GM18870 (cell line): ENCODE data around the gene SOX10.

Experiments
- ATAC-seq: cut with Tn5 transposase; IDR thresholded peaks from one replicate; pipeline ENCODE4 v1.9.1; 2021; ENCODE audit warnings: moderate library complexity; ENCODE audit not compliant: unreplicated experiment

SOX10 gene

DNA sequence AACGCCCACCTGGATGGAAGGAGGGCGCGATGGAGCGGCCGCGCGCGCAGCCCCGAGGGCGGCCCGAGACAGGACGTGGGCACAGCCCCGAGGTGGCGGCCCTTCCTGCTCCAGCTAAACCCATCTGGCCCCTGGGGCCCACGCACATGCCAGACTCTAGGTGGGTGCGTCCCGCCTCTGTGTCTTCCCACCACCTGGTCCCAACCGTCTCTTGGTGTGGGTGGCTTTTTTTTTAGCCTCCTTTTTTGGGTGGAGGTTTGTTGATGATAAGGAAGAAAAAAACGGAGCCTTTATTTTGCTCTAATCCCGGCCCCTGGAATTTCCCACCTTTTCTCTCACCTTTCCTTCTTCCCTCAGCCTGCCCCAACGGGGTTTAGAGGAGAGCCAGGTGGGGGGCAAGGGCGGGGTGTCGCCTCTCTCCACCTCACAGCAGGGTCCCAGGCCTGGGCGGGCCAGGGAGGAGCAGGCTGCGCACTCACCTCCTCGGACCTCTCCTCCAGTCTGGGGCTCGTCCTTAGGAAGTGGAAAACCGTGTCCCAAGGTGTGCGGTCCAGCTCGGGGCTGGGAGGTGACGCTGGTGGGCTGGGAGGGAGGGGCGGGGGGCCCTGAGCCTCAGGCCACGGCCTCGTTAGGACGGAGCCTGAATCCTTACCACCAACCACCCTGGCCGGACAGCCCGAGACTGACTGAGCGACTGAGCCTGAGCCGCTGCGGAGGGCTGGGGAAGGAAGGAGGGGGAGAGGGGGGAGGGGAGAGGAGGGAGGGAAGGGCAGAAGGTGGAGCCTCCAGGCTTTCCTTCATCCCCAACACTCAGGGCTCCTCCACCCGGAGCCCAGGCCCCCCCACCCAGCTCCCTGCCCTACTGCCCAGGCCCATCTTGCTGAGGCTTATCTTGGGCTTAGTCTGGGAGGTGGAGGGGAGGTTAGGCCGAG lies at the start of gene SOX10:
Gene SOX10, minus strand, starts transcription at position 696 of the 932 bp plus-strand sequence. CDS start 771 bp downstream, outside the sequence.
- ATAC-seq: no peak

GRCh38 chr22:38033522-38034277 lies 49.3 kb upstream of the SOX10 start:
- ATAC-seq: no peak

DNA sequence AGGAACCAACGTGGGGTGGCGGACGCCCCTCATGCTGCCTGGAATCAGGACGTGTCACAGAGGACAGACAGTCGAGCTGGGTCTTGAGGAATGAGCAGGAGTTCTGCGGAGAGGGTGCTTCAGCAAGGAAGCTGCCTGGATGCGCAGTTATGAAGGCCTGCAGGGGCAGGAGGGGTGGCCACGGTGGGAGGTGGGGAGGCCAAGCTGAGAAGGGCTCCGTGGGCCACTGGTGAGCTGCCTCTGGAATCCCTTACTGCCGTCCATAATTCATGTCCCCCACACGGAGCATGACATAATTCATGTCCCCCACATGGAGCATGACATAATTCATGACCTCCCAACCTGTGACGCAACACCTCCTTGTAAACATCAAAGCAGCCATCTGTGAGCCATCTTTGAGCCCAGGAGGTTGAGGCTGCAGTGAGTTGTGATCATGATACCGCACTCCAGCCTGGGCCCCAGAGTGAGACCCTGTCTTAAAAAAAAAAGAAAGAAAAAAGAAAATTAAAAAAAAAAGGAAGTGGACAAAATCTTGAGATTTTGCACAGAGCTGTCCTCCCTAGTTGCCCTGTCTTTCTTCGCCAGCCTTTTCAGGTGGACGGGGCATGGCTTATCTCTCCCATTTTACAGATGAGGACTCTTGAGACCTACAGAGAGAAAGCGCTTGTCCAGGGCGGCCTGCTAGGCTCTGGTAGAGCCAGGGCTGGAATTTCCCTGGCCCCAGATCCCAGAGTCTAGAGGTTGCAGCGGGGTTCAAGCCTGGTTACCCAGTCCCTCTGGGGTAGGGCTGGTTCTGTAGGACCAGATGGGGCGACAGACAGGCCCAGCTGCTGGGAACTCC lies 48.5 kb upstream of the SOX10 start:
- no peak for ATAC-seq

DNA sequence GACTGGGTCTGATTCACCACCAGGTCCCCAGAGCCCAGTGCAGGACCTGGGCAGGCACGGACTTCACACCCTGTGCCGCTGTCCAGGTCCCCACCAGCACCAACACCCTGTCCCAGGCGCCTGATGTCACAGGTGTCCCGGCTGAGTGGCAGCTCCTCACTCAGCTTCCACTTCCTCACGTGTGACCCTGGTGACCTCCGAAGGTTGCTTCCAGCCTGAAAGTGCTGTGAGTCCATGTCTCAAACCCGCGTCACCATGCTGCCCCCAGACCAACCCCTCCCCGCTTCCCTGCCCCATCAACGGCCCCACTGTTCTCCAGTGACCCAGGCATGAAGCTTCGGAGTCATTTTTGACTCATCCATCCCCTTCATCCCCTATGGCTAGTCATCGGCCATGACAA lies 47.1 kb upstream of the SOX10 start:
- no peak for ATAC-seq

DNA sequence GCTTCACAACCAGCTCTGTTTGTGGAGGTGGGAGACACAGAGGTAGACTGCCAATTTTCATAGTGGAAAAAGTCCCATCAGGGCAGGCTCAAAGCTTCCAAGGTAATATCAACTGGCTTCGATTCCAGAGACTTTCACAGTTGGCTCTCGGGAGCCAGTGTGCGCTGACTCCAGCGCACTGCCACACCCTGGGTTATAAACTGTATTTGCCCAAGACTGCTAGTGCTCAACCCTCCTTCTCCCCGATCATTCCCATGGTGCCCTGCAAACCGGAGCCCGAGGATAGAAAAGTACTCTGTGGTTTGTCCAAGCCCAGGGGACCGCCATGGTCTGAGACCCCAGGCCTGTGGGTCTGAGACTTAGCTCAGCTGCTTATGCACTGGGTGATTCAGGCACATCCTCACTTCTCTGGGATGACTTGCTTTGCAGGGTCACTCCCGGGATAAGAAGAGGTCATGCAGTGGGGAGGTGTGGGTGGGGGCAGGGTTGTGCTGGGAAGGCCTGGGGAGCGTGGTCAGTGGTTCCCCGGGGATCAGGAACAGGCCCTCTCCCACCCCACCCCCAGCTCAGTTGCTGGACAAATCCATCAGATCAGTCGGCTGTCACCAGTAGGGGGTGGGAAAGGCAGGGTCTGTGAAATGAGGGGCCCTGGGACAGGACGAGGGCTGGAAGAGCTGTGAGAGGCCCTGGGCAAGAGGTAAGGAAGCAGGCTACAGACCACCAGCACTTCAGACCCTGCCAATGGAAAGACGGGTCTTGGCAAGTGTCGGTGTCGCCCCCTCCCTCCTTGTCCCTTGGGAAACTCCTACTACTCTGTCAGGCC lies 46.2 kb upstream of the SOX10 start:
- no peak for ATAC-seq

- no peak for ATAC-seq
These were observed 45.5 kb upstream of the SOX10 start for GRCh38 chr22:38029901-38030300.

- no peak for ATAC-seq
These were observed 45.0 kb upstream of the SOX10 start for GRCh38 chr22:38029370-38029769.

GRCh38 chr22:38028344-38029130 lies 44.2 kb upstream of the SOX10 start:
- ATAC-seq: no peak

GRCh38 chr22:38027487-38027886 lies 43.1 kb upstream of the SOX10 start:
- ATAC-seq: no peak

DNA sequence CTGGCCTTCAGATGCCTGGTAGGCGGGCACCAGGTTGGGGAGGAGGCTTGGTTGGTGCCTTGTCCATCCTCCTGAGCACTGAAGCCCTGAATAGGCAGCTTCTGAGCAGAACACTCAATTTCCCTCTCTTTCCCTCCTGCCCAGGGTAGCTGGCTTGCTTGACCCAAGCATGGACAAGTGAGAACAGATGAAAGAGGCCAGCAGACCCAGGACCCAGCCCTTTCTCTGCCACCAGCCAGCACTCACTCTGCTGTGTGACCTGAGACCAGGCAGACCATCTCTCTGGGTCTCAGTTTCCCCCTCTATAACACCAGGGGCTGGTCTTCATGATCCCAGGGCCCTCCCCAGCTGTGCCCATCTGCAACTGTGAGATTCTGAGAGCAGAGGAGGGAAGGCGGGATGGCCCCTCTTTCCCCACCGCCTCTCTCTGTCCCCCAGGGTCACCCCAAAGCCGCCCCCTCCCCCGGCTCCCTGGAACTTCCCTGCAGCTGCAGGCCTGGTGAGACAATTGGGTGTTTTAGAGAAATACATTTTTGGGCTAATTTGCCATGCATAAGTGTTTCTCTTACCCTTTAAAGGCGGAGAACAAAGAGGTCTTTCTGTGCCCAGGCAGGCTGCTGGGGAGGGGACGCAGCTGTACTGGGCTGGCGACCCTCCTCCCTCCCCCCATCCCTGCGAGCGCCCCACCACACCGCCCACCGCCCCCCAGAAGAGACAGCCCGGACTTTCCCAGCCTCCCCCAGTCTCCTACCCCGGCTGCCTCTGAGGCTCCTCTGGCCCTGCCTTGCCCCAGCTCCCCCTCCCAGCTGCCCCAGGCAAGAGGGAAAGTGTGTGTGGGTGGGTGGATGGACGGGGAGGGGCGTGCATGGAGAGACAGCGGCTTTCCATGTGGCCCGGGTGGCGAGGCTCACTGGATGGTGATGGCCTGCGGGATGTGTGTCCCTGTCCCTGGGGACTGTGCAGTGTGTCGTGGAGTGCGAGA lies 42.1 kb upstream of the SOX10 start:
- ATAC-seq: no peak

DNA sequence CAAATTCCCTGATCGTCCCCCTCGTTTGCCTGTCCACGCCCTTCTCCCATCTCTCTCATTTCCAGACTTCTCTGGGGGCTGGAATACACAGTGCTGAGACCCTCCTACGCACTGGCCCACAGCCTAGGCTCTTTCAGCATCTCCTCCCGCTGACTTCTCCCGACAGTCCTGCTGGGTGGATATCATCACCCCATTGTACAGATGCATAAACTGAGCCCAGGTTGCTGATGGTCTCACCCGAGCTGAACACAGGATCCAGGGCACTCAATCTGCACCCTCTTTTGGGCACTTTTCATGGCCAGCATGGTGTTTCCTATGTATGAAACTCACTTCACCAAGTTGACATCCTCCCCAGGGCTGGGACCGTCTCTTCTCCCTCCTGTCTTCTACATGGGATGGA lies 41.2 kb upstream of the SOX10 start:
- ATAC-seq: no peak

DNA sequence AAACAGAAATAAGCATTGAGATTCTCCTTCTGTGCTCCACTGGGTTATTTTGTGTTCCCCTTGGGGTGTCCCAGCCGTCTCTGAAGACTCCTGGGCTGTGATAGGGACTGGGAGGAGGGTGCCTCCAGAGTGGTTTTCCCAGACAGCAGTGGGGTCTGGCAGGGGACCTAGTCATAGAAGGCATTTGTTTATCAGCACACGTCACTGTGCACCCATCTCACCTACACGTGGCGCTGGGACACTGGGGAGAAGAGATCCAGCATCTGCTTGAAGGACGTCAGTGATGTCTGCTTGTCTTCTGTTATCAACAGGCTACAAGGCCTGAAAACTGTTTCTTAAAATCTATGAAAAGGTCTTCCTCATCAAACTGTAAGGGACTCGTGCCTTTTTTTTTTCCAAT lies 38.7 kb upstream of the SOX10 start:
- no peak for ATAC-seq

GRCh38 chr22:38021206-38021605 lies 36.9 kb upstream of the SOX10 start:
- no peak for ATAC-seq

DNA sequence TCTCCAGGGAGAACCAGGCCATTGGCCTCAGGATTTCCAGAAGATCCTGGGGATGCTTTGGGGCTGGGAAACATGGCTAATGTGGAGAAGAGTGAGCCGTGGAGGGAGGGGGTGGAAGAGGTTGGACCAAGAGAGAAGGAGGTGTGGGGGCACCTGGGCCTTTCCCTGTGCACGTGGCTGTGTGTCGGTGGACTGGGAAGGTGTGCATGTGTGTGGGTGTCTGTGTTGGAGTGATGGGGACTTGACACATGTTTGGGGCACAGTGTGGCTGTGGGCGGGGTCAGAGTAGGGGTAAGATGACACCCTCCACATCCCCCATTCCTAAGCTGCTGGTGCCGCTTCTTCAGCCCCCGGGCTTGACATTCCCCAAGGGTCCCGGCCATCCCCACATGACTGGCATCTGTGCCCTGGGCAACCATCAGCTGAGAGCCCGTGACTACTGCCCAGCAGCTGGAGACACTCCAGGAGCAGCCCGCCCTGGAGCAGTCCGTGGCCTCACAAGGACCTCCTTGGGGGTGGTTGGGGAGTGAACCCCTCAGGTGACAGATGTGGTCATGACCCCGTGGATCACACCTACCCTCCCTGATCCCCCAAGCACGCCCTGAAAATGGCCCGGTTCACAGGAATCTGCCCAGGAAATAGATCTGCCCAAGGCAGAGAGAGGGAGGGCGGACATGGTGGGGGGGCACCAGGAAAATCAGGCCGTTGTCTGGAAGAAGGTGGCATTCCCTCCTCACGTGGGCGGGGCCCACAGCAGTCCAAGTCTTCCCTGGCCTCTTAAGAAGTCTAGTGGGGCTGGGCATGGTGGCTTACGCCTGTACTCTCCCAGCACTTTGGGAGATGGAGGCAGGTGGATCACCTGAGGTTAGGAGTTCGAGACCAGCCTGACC lies 34.8 kb upstream of the SOX10 start:
- no peak for ATAC-seq

GRCh38 chr22:38017939-38018885 lies 33.9 kb upstream of the SOX10 start:
- no peak for ATAC-seq

GRCh38 chr22:38017272-38017920 lies 33.0 kb upstream of the SOX10 start:
- ATAC-seq: no peak
